Natural killer cell (primary cell): ENCODE results near the gene NECAB2. TPM values are rescaled to one million over a fixed set of nuclear protein-coding genes. Genes with fewer than 3 reads are reported as not detected.

ENCODE experiments used
- total RNA-seq, 4 donors: library from RNA; stranded (reverse); fragments of 120-200 nt in 1 of 4; gene quantifications; one replicate each; pipeline versions ENCODE4 v1.2.3 to v1.2.4, GENCODE V29; 2013 to 2022

NECAB2 gene
- total RNA-seq, 3 donors from 2014 or later (not counting 1 experiment from before 2014, with no cell fraction given), result 0.75 TPM; not detected in 2

Other genes with a start within 250 kb of the NECAB2 start
- gene HSBP1, start 160.3 kb upstream of the NECAB2 start, total RNA-seq, result 10 to 100 TPM; 34.8 to 39.6 (median 37.8) TPM
- 10 to 100 TPM in 2 of 3 donors, 1 to 10 TPM in 1; 8.5 to 13.2 (median 11.9) TPM for gene MLYCD, start 69.1 kb upstream of the NECAB2 start, total RNA-seq
- 1 to 10 TPM; 3.9 to 4.1 (median 4.0) TPM for gene OSGIN1, start 15.0 kb upstream of the NECAB2 start, total RNA-seq
- gene SLC38A8, start 74.6 kb downstream of the NECAB2 start, total RNA-seq, result not detected
- gene MBTPS1, start 148.7 kb downstream of the NECAB2 start, total RNA-seq, result 100 to 1,000 TPM in 2 of 3 donors, 10 to 100 TPM in 1; 85.2 to 124 (median 113) TPM
- 10 to 100 TPM; 11.2 to 15.3 (median 13.5) TPM for gene HSDL1, start 176.9 kb downstream of the NECAB2 start, total RNA-seq
- gene DNAAF1, start 177.1 kb downstream of the NECAB2 start, total RNA-seq, result 1 to 10 TPM in 1 of 3 donors, under 1 TPM in 2; 0.43 to 2.9 (median 0.95) TPM
- 10 to 100 TPM; 89.0 to 97.7 (median 91.9) TPM for gene TAF1C, start 218.8 kb downstream of the NECAB2 start, total RNA-seq
- not detected for gene ADAD2, start 222.9 kb downstream of the NECAB2 start, total RNA-seq